Tongue (tissue), 2 donors: ENCODE results near the gene MRPL57. TPM values are rescaled to one million over a fixed set of nuclear protein-coding genes. Genes with fewer than 3 reads are reported as not detected.
A peak's percentile ranks its signal among the peaks of the same experiment; 100 is the strongest.
"Not testable (repeated sequence)": the region's sequence is repeated elsewhere in the genome, so short reads cannot be mapped to it uniquely, and the experiment has no call there.

Experiments used
- DNase-seq: peaks from one replicate; pipeline ENCODE4 v3.0.0-alpha.2; 2015
- total RNA-seq: library from RNA; depleted of rRNA; stranded (reverse); fragments of >200 nt; gene quantifications from one replicate; pipeline ENCODE4 v1.2.3, GENCODE V29; 2014

MRPL57 gene
- 20.1 TPM for total RNA-seq

DNA sequence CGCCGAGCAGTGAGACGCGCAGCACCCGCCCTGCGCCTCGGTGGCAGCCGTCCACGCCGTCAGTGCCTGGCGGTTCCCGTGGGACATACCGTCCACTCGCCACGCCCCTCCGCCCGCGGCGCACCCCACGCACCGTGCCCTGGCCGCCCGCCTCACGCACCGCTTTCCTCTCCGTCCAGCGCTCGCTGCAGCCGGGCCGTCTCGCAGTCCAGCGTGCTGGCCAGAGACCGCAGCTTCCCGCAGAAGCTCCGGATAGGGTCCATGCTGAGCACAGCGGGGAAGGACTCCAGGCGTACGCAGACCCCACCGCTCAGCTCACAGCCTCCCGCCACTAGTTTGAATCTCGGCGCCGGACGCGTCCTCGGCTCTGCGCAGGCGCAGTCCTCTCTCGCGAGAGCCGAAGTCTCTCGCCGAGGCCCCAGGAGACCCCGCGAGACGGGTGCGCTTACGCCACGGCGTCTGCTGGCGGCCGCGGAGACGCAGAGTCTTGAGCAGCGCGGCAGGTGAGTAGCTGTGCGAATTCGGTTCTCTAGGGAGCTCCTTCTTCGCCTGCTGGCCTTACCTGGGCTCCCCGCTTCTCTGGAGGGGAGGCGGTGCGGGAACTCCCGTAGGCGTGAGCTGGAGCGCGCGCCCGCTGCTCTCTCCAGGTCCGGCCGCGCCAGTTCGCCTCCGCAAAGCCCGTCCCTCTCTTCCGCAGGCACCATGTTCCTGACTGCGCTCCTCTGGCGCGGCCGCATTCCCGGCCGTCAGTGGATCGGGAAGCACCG lies at the start of gene MRPL57, which contains the start of gene SKA3:
TSS of gene MRPL57 (plus strand) at position 444 of the 767 bp plus-strand sequence. CDS start at position 703, 259 bp downstream.
TSS of gene SKA3 (minus strand) at position 338 of the 767 bp plus-strand sequence. CDS start at position 263, 75 bp downstream.
- peak; percentile 98 for DNase-seq

GRCh38 chr13:21130116-21130515 lies 46.3 kb upstream of the MRPL57 start:
- DNase-seq, result no peak

GRCh38 chr13:21133077-21133476 lies 43.4 kb upstream of the MRPL57 start:
- DNase-seq, result no peak

- DNase-seq, result no peak
Observed at GRCh38 chr13:21134475-21134874, 42.0 kb upstream of the MRPL57 start.

DNA sequence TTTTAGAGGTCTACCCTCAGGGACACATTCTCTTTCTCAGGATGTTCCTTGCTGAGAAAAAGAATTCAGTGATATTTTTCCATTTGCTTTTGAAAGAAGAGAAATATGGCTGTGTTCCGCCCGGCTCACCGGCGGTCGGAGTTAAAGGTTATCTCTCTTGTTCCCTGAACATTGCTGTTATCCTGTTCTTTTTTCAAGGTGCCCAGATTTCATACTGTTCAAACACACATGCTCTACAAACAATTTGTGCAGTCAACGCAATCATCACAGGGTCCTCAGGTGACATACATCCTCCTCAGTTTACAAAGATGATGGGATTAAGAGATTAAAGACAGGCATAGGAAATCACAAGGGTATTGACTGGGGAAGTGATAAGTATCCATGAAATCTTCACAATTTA lies 40.6 kb upstream of the MRPL57 start:
- DNase-seq, result not testable (repeated sequence)

DNA sequence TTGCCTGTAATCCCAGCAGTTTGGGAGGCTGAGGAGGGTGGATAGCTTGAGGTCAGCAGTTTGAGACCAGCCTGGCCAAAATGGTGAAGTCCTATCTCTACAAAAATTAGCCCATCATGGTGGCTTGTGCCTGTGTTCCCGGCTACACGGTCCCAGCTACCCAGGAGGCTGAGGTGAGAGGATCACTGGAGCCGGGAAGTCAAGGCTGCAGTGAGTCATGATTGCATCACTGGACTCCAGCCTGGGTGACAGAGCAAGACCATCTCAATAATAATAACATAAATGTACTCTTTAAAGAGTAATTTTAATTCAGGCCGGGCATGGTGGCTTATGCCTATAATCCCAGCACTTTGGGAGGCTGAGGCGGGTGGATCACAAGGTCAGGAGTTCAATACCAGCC lies 38.8 kb upstream of the MRPL57 start:
- no peak for DNase-seq

DNA sequence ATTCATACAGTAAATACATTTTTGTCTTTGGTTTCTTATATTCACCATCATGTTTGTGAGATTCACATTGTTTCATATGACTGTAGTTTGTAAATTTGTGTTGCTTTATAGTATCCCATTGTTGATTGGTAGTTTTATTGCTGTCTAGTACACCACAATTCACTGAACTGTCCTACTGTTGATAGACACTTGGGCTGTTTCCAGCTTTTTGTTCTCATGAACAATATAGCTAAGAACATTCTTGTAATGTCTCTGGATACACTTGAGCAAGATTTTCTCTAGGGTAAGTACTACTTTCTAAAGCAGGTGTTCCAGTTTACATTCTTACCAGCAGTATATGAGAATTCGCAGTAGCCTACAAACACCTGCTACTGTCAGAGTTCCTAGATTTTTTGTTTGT lies 37.9 kb upstream of the MRPL57 start:
- no peak for DNase-seq

DNA sequence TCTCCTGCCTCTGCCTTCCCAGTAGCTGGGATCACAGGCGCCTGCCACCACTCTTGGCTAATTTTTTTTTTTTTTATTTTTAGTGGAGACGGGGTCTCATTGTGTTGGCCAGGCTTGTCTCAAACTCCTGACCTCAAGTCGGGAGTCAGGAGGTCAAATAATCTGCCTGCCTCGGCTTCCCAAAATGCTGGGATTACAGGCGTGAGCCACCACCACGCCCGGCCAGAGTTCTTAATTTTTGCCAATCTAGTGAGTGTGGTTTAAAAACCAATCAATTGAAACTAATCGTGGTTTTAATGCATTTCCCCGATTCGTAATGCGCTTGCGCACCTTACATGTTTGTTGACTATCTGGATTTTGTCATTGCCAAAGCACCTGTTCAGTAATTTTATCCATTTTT lies 37.1 kb upstream of the MRPL57 start:
- no peak for DNase-seq

DNA sequence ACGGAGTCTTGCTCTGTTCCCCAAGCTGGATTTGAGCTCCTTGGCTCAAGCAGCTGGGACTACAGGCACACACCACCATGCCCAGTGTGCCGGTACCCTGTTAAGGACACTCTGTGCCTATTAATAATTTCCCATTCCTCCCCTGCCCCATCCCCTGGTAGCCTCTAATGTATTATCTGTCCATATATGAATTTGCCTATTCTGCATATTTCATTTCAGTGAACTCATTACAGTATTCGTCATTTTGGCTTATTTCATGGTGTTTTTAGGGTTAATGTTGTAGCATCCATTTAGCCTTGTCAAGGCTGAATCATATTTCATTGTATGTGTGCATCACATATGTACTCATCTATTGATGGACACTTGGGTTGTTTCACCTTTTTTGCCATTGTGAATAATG lies 33.7 kb upstream of the MRPL57 start:
- no peak for DNase-seq

DNA sequence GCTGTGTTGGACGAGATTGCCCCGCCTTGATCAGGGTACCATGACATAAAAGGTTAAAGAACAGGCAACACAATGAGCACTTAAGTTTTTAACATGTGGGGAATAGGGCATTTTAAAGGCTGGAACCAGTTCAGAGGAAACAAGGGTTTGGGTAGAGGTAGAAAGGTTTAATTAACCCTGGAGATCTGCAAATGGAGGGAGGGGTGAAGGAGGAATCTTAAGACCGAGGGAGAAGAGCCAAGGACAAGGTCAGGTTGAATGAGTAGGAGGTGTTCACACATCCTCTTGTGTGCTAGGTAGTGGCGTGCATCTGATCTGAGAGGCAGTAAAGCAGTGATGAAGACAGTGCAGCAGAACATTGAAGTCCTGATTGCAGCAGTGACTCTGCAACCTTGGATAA lies 28.6 kb upstream of the MRPL57 start:
- no peak for DNase-seq

DNA sequence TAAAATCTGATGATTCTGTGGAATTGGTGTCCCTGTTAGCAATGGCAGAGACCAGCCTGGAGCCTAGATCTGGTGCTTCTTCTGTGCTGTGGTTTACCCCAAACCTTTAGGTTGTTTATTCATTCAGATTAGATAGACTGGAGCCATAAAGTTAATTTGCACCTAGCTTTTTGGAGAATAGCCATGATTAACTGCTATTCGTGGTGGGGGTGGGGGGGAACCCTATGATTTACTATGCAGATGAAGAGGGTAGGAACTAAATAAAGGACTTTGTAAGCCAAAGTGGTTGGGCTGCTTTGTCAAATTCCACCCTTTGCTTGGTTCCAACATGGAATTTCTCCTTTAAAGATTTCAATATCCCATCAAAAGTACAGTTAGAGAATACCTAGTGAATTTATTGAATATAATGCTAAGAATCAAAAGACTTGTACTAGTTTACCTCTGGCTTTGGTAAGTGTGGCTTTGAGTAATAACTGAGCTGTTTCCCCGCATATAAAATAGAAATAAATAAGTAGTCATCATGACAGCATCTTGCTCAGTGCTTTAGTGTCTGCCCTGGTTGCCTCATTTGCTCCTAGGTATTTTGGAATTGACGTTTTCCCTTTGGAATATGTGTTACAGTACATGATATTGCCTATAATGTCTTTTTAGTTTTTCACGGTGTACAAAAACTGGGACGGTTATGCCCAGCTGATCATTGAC lies 27.8 kb upstream of the MRPL57 start:
- DNase-seq, result no peak

- peak; percentile 38 for DNase-seq
Observed at GRCh38 chr13:21149568-21149967, 26.9 kb upstream of the MRPL57 start.

DNA sequence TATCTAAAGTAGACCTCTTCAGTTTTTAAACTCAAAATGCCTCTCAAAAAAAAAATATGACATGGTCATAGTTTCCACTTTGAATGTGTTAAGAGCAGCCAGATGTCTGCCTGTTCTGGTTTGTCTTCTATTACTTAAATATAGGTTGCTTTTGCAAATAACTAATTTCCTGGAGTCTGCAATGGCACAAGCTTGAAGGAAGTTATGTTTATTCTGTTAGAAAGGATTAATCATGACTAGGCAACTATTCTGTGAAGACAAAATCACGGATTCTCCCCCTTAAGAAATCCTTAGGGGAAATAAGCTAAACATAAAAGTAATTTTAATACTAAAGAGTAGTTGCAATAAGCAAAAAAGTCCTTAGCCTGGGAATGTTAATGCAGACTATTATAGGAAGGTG lies 26.4 kb upstream of the MRPL57 start:
- DNase-seq, result no peak

- no peak for DNase-seq
Observed at GRCh38 chr13:21152251-21152899, 24.1 kb upstream of the MRPL57 start.

DNA sequence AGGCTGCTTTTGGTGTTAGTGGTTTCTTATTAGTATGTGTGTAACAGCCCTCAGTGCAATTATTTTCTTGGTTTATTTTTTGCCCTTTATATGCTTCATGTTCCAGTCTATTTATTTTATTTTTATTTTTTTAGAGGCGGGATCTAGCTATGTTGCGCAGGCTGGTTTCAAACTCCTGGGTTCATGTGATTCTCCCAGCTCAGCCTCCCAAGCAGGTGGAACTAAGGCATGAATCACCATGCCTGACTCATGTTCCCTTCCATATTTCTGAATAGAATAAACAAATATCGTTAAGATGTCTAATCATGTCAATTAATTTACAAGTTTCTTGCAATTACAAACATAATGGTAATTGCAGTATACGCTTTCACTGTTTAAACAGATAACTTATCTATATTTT lies 11.8 kb upstream of the MRPL57 start:
- DNase-seq, result no peak

DNA sequence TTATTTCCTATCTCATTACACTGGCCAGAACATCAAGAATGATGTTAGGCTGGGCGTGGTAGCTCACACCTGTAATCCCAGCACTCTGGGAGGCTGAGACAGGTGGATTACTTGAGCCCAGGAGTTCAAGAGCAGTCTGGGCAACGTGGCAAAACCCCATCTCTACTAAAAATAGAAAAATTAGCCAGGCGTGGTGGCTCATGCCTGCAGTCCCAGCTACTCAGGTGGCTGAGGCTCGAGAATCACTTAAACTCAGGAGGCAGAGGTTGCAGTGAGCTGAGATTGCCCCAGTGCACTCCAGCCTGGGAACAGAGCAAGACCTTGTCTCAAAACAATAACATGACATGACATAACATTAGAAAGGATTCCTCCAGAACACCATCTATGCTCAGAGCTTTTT lies 10.9 kb upstream of the MRPL57 start:
- not testable (repeated sequence) for DNase-seq

DNA sequence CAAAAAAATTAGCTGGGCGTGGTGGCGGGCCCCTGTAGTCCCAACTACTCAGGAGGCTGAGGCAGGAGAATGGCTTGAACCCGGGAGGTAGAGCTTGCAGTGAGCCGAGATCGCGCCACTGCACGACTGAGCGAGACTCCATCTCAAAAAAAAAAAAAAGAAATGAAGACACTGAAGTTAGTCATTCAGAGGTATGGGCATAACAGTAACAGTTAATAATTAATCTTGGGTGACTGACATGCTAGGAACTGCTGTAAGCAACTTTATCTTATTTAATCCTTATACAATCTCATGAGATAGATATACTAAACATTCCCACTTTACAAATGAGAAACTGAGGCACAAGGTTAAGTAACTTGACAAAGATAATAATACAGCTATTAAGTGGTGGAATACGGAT lies 5.0 kb upstream of the MRPL57 start:
- no peak for DNase-seq

DNA sequence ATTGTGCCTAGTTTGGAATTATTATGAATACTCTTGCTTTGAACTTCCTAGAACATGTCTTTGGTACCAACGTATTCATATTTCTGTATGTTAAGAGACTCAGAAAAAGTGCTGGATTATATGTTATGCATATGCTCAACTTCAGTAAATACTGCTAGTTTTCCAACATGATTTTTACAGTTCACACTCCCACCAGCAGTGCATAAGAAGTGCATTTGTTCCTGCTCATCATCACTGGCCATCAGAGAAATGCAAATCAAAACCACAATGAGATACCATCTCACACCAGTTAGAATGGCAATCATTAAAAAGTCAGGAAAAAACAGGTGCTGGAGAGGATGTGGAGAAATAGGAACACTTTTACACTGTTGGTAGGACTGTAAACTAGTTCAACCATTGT lies 2.7 kb upstream of the MRPL57 start:
- not testable (repeated sequence) for DNase-seq

GRCh38 chr13:21175656-21176214 lies 723 bp upstream of the MRPL57 start:
- no peak for DNase-seq

DNA sequence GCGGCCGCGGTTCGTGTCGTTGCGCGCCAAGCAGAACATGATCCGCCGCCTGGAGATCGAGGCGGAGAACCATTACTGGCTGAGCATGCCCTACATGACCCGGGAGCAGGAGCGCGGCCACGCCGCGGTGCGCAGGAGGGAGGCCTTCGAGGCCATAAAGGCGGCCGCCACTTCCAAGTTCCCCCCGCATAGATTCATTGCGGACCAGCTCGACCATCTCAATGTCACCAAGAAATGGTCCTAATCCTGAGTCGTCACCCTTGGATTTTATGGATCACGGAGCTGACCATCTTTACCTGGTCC lies 475 bp downstream of the MRPL57 start:
- no peak for DNase-seq

DNA sequence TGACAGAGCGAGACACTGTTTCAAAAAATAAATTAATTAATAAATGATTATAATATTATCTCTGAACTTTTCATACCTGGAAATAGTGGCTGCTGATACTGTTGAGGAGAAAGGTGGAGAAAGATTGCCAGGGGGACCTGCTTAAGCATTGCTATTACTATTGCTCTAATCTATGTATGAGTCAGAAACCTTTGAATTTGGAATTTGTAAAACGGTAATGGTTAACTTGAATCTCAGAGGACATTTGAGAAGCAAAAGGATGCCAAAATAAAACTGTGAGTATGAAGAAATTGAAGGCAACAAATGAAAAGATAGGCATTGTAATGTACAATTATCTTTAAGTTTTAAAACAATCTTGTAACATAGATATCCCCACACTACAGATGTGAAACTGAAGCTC lies 5.2 kb downstream of the MRPL57 start:
- DNase-seq, result no peak

- DNase-seq, result not testable (repeated sequence)
Observed at GRCh38 chr13:21186410-21186809, 10.0 kb downstream of the MRPL57 start.

- not testable (repeated sequence) for DNase-seq
Observed at GRCh38 chr13:21194756-21195155, 18.3 kb downstream of the MRPL57 start.
